ENCODE data around the gene MAPT.

DNA sequence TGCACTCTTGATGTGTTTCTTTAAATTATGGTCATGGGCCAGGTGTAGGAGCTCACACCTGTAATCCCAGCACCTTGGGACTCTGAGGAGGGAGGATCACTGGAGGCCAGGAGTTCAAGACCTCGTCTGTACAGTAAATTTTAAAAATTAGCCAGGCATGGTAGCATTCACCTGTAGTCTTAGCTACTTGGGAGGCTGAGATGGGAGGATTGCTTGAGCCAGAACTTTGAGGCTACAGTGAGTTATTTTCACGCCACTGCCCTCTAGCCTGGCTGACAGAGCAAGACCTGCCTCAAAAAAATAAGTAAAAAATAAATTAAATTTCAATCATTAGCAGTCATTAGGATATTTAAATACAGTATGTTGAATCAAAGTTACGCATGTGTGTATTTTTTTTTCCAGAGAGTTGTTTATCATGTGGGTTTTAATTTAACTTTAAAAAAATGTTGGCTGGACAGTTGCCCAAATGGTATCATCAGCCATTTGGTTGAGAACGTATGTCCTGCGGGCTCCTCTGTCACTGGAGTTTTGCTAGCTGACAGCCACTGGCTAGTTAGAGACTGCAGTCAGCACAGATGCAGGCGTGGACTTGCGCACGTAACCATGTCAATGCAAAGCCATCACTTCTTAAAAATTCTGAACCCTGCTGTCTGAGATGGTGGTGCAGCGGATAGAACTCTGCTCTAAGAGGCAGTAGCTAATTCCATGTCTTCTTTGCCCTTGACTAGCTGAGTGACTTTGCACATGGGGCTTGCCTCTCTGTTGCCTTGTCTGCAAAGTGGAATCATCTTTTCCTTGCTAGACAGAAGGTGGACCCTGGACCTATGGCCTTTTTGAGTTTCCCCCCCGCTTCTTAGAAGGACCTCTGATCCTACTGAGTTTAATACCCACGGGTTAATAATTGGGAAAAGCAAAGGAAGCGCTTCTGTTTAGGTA is 40.0 kb downstream of the MAPT start:
- TF ChIP-seq, protein P1, sequence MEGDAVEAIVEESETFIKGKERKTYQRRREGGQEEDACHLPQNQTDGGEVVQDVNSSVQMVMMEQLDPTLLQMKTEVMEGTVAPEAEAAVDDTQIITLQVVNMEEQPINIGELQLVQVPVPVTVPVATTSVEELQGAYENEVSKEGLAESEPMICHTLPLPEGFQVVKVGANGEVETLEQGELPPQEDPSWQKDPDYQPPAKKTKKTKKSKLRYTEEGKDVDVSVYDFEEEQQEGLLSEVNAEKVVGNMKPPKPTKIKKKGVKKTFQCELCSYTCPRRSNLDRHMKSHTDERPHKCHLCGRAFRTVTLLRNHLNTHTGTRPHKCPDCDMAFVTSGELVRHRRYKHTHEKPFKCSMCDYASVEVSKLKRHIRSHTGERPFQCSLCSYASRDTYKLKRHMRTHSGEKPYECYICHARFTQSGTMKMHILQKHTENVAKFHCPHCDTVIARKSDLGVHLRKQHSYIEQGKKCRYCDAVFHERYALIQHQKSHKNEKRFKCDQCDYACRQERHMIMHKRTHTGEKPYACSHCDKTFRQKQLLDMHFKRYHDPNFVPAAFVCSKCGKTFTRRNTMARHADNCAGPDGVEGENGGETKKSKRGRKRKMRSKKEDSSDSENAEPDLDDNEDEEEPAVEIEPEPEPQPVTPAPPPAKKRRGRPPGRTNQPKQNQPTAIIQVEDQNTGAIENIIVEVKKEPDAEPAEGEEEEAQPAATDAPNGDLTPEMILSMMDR (IDR thresholded peaks at IDR 0.05) = no peak
- TF ChIP-seq POLR2A (IDR thresholded peaks at IDR 0.05) (no peak), POLR2AphosphoS5 (IDR thresholded peaks at IDR 0.05) (no peak)
